GM21786 (cell line): Measurements from ENCODE around the gene MRPL46.
"Not testable (repeated sequence)": the region's sequence is repeated elsewhere in the genome, so short reads cannot be mapped to it uniquely, and the experiment has no call there.

Experiments
- ATAC-seq: cut with Tn5 transposase; IDR thresholded peaks from one replicate; pipeline ENCODE4 v1.9.1; 2021; ENCODE audit not compliant: unreplicated experiment

The MRPL46 gene

DNA sequence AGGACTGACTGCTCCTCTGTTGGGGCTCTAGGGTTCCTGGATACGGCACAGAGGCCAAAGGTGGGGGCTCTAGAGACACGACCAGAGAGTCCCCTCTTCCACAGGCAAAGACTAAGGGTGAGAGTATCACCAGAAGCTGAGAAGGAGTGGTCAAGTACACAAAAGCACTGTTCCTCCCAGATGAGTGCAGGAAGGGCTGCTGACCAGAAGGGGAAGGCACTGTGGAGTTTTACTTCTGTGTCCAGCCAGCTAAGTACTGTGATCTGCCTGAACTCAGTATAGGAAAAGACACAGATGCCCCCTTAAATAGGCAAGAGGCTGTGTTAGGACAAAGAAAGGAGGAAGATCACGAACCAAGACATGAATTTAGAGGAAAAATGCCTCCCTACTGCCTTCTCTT, 12.0 kb upstream of the MRPL46 start:
- no peak for ATAC-seq

DNA sequence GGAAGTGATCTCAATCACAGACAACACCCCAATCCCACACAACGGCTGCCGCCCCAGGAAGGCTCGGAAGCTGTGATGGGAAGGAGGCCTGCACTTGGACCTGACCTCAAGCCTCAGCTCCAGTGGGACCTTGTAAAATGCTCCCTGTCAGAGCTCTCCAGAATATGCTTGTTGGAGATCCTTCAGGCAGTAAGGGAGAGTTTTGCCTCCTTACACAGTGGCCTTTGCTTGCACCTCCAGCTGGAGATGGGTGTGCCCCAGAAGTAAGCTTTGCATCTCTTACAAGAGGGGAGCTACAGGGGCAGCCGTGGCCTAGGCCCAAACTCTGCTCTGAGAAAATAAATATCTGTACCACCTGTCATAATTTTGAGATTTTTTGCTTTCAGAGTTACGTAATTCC, 10.7 kb upstream of the MRPL46 start:
- no peak for ATAC-seq

DNA sequence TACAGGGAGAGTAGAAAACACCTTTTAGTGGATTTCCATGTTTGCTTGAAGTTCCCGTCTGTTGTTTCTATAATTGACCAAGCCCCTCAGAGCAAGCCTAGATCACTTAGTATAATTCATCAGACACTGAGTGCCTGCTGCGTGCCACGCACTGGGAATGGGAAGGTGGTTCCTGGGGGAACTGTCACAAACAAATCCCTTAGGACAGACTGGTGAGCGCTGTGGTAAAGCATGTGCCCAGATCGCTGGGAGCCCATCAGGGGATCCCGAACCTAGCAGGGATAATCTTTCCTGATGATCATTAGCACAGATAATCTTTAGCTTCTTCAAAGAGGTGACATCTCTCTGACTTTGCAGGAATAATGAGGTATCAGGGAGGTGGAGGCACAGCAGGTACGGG, 9.9 kb upstream of the MRPL46 start:
- ATAC-seq, result no peak

- ATAC-seq, result peak; percentile 41
Observed at GRCh38 chr15:88476635-88477060, 9.5 kb upstream of the MRPL46 start.

- not testable (repeated sequence) for ATAC-seq
Observed at GRCh38 chr15:88473661-88474293, 6.6 kb upstream of the MRPL46 start.

DNA sequence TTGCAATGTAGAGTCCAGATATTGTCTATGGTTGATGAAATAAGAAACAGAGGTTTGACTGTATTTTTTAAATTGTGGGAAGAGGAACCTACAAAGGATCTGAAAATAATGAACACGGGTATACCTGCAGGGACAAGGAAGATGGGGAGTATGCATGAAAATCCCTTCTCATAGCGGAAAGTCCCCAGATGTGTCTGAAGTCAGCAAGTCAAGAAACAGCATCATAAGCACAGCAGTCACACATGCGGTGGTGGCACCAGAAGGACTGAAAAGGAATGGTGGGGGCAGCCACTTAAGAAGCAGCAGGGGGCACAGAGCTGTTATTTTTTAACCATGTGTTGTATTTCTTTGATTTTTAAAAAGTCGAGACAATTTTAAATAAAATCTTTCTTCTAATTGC, 5.0 kb upstream of the MRPL46 start:
- ATAC-seq, result no peak

DNA sequence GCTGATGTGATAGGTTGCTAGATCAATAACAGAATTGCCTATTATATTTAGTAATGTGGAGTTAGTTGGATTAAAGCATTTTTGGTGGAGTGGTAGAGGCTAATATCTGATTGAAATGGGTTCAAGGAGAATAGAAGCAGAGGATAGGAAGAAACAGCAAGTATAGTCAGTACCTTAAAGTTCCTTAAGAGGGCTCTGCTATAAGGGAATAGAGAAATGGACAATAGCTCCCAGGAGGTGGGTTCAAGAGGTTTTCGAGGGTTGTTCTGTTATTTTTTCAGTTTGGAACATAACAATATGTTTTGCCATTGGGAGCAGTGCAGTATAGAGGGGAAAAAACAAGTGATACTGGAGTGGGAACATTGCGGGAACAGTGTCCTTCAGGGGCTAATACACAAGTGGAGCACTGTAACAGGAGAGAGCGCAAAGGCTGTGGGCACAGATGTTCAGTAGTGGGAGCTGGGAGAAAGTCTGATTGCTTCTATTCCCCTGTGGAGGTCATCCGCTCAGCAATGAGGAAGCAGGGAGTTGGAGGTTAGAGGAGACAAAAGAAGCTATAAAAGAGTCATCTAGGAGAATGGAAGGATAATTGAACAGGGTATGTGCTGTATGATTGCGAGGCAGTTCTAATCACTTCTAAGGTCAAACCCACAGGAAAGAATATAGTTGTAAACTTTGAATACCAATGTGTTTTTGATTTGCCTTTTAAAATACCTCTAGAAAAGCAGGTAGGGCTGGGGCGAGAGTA, 3.6 kb upstream of the MRPL46 start:
- no peak for ATAC-seq

DNA sequence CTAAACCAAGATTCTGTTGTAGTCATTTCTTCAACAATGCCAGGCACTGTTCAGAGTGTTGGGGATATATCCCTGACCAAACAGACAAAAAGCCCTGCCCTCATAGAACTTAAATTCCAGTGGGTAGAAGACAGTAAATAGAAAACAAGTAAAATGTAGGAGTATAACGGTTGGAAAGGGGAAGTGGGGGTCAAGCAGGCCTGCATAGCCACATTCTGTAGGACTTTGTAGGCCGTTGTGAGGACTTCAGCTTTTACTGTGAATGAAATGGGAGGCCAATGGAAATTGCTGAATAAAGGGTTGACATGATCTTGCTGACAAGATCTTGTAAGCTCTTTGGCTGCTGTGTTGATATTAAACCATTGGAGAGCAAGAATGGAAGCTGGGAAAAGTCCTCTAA, 2.1 kb upstream of the MRPL46 start:
- no peak for ATAC-seq

DNA sequence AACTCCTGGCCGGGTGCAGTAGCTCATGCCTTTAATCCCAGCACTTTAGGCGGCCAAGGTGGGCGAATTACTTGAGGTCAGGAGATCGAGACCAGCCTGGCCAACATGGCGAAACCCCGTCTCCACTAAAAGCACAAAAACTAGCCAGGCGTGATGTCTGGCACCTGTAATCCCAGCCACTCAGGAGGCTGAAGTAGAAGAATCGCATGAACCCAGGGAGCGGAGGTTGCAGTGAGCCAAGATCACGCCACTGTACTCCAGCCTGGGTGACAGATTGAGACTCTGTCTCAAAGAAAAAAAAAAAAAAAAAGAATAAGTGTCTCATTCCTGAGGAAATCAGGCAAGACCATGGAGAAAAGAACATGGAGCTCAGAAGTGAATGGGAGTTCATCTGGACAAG, 1.5 kb upstream of the MRPL46 start:
- ATAC-seq, result not testable (repeated sequence)

- no peak for ATAC-seq
Observed at GRCh38 chr15:88467935-88468528, 844 bp upstream of the MRPL46 start.

GRCh38 chr15:88465633-88466224, 1.5 kb downstream of the MRPL46 start:
- ATAC-seq, result no peak

DNA sequence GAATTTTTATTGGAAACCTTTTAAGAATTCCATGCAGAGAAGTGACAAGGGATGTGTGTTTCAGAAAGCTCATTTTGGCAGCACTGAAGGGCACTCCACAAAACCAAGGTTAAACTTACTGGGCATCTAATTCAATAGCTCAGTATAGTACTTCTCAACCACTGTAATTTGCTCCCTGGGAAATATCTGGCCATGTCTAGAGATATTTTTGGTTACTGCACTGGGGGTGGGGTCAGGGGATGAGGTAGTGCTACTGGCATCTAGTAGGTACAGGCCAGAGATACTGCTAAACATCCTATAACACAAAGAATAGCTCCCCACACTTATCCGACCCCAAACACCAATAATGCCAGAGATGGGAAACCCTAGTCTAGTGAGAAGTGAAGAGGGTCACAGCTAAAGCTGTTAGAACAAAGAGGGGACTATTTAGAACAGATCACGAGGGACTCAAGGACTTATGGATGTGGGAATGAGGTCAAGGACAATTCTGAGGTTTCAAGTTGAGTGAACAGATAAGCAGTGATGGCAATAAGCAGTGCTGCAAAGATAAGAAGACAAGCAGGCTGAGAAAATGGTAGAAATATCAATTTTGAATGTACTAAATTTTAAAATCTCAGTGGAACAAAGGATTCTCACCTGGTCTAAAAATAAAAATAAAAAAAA, 3.2 kb downstream of the MRPL46 start:
- ATAC-seq, result no peak

DNA sequence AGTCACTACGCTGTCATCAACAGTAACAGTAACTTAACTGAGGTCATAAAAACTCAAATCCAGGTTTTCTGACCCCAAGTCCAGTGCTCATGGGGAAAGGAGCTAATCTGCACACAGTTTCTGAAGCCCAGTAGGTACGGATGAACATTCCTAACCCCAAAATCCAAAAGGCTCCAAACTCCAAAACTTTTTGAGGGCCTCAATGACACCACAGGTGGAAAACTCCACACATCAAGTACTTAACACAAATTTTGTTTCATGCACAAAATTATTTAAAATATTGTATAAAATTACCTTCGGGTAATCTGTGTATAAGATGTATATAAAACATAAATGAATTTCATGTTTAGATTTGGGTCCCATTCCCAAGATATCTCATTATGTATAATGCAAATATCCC, 10.5 kb downstream of the MRPL46 start:
- ATAC-seq, result no peak

DNA sequence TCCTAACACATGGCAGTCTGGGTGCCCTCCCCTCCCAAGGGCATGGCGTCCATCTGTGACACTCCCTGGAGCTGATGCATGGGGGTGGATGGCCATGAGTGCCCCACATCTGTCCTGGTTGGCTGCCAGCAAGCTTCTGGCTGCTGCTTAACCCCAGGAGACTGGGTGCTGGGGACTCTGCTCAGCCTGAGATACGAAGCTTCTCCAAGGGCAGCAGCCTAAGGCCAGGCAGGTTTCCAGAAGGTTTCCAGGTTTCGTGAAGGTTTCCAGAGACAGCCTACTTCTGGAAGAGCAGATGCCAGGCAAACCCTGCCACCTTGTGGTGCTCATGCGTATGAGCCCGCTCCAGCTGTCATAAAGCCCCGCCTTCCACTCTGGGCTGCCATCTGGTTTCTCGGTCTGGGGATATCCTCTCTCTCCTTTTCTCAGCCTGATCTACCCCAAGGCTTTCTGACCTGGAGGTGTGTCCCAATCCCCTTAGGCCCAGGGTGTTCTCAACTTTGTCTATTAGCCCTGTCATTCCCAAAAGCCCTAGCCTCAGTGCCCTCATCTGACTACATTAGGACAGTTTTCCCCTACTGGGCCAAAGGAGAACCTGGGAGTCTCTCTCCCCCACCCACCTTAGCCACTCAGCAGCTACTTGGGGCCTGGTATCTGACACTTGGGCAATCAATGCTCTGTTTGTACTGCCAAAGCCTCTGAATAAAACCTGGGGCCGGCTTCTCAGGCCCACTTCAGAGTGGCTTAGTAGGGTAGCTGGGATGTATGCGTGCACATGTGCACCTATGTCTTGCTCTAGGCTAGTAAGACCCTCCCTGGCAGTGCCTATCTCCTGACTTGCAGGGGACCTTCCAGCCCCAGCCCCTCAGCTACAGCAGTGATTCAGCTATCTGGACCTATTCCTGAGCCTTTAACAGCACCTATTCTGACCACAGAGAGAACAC, 12.0 kb downstream of the MRPL46 start:
- ATAC-seq, result peak; percentile 88

DNA sequence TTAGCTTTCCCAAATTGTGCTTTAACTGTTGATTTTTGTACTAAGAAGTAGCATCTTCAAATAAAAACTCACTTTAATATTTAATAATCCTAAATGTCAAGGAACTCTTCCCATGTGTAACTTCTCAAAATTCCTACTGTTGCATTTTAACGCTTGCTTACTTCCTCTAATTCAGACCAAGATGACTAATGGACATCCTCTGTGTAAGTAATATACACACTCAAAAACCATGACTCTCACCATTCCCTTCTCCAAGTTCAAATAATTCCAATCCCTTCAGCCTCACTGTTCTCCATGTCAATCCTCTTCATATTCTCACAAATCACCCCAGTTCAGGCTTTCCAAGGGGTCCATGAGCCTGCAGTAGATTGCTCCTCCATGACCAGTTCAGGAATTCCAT, 13.0 kb downstream of the MRPL46 start:
- ATAC-seq, result no peak

DNA sequence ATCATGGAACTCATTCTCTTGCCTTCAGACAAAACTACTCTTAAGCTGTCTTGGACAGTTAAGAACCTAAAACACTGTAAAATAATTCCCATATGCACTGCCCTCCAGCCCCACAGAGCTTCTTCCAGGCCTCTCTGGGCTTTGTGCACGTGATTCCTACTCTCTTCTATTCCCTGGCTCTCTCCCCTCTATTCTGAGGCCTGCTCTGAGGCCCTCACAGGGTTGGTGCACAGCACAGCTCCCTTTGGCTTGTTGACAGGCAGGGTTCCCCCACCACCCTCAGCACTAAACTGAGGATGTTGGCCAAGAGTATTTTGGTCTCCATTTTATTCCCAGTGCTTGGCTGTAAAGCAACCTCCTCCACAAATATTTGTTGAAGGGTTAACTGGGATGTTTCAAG, 13.5 kb downstream of the MRPL46 start:
- no peak for ATAC-seq

GRCh38 chr15:88450125-88450798, 16.9 kb downstream of the MRPL46 start:
- ATAC-seq, result no peak

DNA sequence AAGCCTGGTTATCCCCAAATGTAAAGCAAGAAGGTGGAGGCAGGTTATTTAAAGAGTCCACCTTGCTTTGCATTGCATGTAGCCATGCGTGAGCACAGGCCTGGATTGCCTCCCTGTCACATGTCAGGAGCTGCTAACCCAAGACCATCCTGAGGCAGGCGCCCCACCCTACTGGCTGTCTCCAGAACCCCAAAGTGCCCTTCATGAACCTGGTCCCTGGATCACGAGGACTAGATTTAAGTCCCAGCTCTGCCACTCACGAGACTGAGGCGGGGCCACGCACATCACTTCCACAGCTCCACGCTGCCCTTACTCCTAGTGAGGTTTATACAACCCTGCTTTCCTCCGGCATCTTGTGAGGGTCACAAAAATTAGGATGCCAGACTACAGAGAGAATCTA, 17.6 kb downstream of the MRPL46 start:
- ATAC-seq, result no peak

GRCh38 chr15:88448991-88449461, 18.2 kb downstream of the MRPL46 start:
- no peak for ATAC-seq

DNA sequence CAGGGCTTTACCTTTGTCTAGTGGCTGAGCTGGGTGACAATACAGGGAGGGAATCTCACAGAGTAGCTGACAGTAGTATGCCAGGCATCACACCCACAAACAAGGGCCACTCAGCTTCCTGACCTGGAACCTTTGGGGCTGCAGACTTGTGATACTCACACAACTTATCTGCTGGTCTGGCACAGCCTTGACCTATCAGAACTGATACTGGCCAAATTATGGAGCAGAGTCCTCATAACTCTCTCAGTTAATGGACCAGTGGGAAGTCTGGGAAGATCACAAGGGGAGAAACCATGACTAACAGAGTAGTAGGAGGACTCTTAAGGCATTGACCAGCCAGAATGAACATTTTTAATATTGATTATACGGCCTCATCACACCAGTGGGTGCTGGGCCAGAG, 19.4 kb downstream of the MRPL46 start:
- ATAC-seq, result no peak
